Measurements from ENCODE around the gene FABP1. TPM values are rescaled to one million over a fixed set of nuclear protein-coding genes. Genes with fewer than 3 reads are reported as not detected.

FABP1 gene
- total RNA-seq, 1 donor: not detected

- no peak overlapping the region for H3K27ac ChIP-seq (ENCODE audit: low read depth, low read length)
- no peaks in the 10 kb centered on the region for H3K79me2 ChIP-seq (ENCODE audit: insufficient read depth, low read length)
- no peak for DNase-seq (ENCODE audit: insufficient read length, low spot score, missing footprints)
- H3K4me2 ChIP-seq (ENCODE audit: insufficient read depth, low read length): no peak overlapping the region
- no peaks in the 10 kb centered on the region for H3K9me3 ChIP-seq (ENCODE audit: low read depth, low read length)
- no peaks in the 10 kb centered on the region for H3K4me1 ChIP-seq (ENCODE audit: insufficient read depth, low read length)
- no peaks in the 10 kb centered on the region for H4K20me1 ChIP-seq (ENCODE audit: insufficient read depth, low read length)
- TF ChIP-seq CTCF (IDR thresholded peaks at IDR 0.05; ENCODE audit: extremely low read depth, low read depth, low read length): no peak
- H3K36me3 ChIP-seq (ENCODE audit: insufficient read depth, low read length): no peaks in the 10 kb centered on the region
- no peaks in the 10 kb centered on the region for H3K27me3 ChIP-seq (ENCODE audit: insufficient read depth, low read length)
- no peak overlapping the region for H2AFZ ChIP-seq (ENCODE audit: low read length)
- H3K4me3 ChIP-seq (ENCODE audit: insufficient read depth, low read length): no peak overlapping the region
These were observed 40.1 kb downstream of the FABP1 start for GRCh38 chr2:88087763-88088162.

GRCh38 chr2:88087073-88087472, 40.8 kb downstream of the FABP1 start:
- no peaks in the 10 kb centered on the region for H4K20me1 ChIP-seq (ENCODE audit: insufficient read depth, low read length)
- no peaks in the 10 kb centered on the region for H3K27me3 ChIP-seq (ENCODE audit: insufficient read depth, low read length)
- no peak overlapping the region for H3K4me3 ChIP-seq (ENCODE audit: insufficient read depth, low read length)
- H2AFZ ChIP-seq (ENCODE audit: low read length): no peak overlapping the region
- no peaks in the 10 kb centered on the region for H3K4me1 ChIP-seq (ENCODE audit: insufficient read depth, low read length)
- H3K27ac ChIP-seq (ENCODE audit: low read depth, low read length): no peak overlapping the region
- DNase-seq (ENCODE audit: insufficient read length, low spot score, missing footprints): no peak
- H3K79me2 ChIP-seq (ENCODE audit: insufficient read depth, low read length): no peaks in the 10 kb centered on the region
- TF ChIP-seq CTCF (IDR thresholded peaks at IDR 0.05; ENCODE audit: extremely low read depth, low read depth, low read length): no peak
- no peaks in the 10 kb centered on the region for H3K36me3 ChIP-seq (ENCODE audit: insufficient read depth, low read length)
- H3K4me2 ChIP-seq (ENCODE audit: insufficient read depth, low read length): no peak overlapping the region
- H3K9me3 ChIP-seq (ENCODE audit: low read depth, low read length): no peaks in the 10 kb centered on the region

GRCh38 chr2:88086401-88086800, 41.5 kb downstream of the FABP1 start:
- Histone ChIP-seq H3K4me1 (ENCODE audit: insufficient read depth, low read length) (no peaks in the 10 kb centered on the region), H3K27ac (ENCODE audit: low read depth, low read length) (no peak overlapping the region), H3K4me2 (ENCODE audit: insufficient read depth, low read length) (no peak overlapping the region), H3K36me3 (ENCODE audit: insufficient read depth, low read length) (no peaks in the 10 kb centered on the region), H4K20me1 (ENCODE audit: insufficient read depth, low read length) (no peaks in the 10 kb centered on the region), H2AFZ (ENCODE audit: low read length) (no peak overlapping the region), H3K27me3 (ENCODE audit: insufficient read depth, low read length) (no peaks in the 10 kb centered on the region), H3K4me3 (ENCODE audit: insufficient read depth, low read length) (no peak overlapping the region), H3K79me2 (ENCODE audit: insufficient read depth, low read length) (no peaks in the 10 kb centered on the region), H3K9me3 (ENCODE audit: low read depth, low read length) (no peaks in the 10 kb centered on the region)
- DNase-seq (ENCODE audit: insufficient read length, low spot score, missing footprints): no peak
- TF ChIP-seq CTCF (IDR thresholded peaks at IDR 0.05; ENCODE audit: extremely low read depth, low read depth, low read length): no peak

- H4K20me1 ChIP-seq (ENCODE audit: insufficient read depth, low read length): no peaks in the 10 kb centered on the region
- no peak for DNase-seq (ENCODE audit: insufficient read length, low spot score, missing footprints)
- H3K4me2 ChIP-seq (ENCODE audit: insufficient read depth, low read length): no peak overlapping the region
- H3K79me2 ChIP-seq (ENCODE audit: insufficient read depth, low read length): no peaks in the 10 kb centered on the region
- no peak overlapping the region for H3K4me3 ChIP-seq (ENCODE audit: insufficient read depth, low read length)
- no peak for TF ChIP-seq CTCF (IDR thresholded peaks at IDR 0.05; ENCODE audit: extremely low read depth, low read depth, low read length)
- no peaks in the 10 kb centered on the region for H3K9me3 ChIP-seq (ENCODE audit: low read depth, low read length)
- H3K4me1 ChIP-seq (ENCODE audit: insufficient read depth, low read length): no peaks in the 10 kb centered on the region
- H3K27me3 ChIP-seq (ENCODE audit: insufficient read depth, low read length): no peaks in the 10 kb centered on the region
- H3K27ac ChIP-seq (ENCODE audit: low read depth, low read length): no peak overlapping the region
- H2AFZ ChIP-seq (ENCODE audit: low read length): no peak overlapping the region
- no peaks in the 10 kb centered on the region for H3K36me3 ChIP-seq (ENCODE audit: insufficient read depth, low read length)
These were observed 42.3 kb downstream of the FABP1 start for GRCh38 chr2:88085602-88086001.
